Renal cortex interstitium (tissue), 11 donors: ENCODE data around the gene BRAP. TPM values are rescaled to one million over a fixed set of nuclear protein-coding genes. Genes with fewer than 3 reads are reported as not detected.
"Not testable (repeated sequence)": the region's sequence is repeated elsewhere in the genome, so short reads cannot be mapped to it uniquely, and the experiment has no call there.

Source experiments
- DNase-seq, 11 donors: peaks; one replicate each; pipeline ENCODE4 v3.0.0-alpha.2; 2013; ENCODE audit warnings: low read depth in 9 of 11, low spot score in 4 of 11; ENCODE audit errors: extremely low read depth in 1 of 11
- polyA plus RNA-seq, 3 donors: library from polyadenylated mRNA; unstranded; fragments of 120-200 nt; gene quantifications; one replicate each; pipeline ENCODE4 v1.2.1, GENCODE V29; 2013; ENCODE audit not compliant: insufficient read length in 3 of 3

Gene BRAP
- polyA plus RNA-seq, 3 donors: 19.0 to 20.5 (median 20.4) TPM

GRCh38 chr12:111687255-111687654, 1.5 kb upstream of the BRAP start:
- no peak for DNase-seq

DNA sequence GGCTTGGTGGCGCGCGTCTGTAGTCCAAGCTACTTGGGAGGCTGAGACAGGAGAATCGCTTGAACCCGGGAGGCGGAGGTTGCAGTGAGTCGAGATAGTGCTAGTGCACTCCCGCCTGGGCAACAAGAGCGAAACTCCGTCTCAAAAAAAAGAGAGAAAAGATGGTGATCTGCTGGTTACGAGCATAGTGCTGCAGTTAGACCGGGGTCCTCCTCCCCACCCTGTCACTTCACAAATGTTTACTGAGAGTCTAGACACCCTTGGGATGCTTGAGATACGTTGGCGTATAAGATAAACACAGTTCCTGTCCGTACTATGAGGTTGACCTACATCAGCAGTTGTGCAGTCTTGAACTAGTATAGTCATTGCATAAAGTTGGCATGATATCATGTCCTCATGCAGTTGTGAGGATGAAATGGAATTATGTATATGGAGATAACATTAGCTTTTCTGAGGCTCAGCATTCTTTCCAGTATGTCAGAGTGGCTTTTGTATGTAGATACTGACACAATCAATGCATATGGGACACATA, 884 bp upstream of the BRAP start:
- no peak for DNase-seq

DNA sequence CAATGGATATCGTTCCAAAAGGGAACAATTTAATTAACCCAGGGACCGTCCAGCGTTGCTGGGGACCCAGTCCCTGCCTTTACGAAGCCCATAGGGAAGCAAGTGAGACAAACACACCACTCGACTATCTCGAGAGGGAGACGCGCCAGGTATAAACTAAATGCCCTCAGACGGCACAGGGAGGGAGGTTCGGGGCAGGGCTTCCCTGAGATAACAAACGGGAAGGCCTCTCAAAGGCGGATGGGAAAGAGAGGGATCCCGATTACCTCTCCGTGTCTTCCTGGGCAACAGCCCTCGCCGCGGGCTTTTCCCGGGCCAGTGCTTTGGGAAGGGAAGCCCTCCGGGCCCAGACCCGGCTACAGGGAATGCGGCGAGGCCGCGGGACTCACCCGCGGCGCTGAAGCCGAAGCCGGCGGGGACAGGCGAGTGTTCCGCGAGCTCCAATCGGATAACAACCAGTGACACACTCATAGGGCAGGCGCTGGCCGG, 390 bp downstream of the BRAP start:
- DNase-seq: no peak

DNA sequence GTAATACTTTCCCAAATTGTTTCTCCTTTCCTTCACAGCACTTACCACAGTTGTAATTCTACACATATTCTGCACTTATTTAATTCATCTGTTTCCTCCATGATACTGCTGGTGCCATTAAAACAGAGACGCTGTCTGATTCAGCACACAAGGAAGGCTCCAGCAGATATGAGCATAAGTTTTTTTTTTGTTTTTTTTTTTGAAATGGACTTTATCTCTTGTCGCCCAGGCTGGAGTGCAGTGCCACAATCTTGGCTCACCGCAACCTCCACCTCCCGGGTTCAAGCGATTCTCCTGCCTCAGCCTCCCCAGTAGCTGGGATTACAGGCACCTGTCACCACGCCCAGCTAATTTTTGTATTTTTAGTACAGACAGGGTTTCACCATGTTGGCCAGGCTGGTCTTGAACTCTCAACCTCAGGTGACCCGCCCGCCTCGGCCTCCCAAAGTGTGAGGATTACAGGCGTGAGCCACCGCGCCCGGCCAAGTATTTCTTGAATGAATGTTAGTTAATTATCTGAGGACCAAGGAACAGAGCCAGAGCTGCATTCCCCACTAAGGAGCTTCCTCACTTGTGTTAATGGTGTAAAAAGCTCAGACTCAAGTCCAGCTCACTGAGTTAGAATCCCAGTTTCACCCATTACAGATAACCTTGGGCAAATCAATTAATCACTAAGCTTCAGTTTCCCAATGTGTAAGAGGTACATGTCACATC, 1.1 kb downstream of the BRAP start:
- not testable (repeated sequence) for DNase-seq

GRCh38 chr12:111677186-111677585, 8.6 kb downstream of the BRAP start:
- no peak for DNase-seq

GRCh38 chr12:111673503-111673902, 12.3 kb downstream of the BRAP start:
- DNase-seq: no peak

DNA sequence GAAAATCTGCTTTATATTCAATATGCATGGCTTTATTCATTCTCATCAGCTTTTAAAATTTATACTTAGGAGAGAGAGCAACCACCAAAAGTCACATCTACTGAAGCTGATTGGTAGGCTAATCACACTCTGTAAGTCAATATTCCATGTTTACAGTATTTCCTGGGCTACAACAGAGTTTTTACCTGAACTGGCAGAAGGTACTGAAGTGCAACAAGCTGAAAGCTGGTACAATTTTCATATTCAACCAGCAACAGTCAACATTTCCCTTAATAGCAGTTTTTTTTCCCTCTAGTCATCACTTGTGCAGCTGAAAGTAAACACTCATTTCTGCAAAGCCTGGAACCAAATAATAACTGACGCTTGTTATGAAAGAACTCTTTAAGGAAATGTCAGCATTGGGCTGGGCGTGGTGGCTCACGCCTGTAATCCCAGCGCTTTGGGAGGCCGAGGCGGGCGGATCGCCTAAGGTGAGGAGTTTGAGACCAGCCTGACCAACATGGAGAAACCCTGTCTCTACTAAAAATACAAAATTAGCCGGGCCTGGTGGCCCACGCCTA, 12.9 kb downstream of the BRAP start:
- DNase-seq: no peak

DNA sequence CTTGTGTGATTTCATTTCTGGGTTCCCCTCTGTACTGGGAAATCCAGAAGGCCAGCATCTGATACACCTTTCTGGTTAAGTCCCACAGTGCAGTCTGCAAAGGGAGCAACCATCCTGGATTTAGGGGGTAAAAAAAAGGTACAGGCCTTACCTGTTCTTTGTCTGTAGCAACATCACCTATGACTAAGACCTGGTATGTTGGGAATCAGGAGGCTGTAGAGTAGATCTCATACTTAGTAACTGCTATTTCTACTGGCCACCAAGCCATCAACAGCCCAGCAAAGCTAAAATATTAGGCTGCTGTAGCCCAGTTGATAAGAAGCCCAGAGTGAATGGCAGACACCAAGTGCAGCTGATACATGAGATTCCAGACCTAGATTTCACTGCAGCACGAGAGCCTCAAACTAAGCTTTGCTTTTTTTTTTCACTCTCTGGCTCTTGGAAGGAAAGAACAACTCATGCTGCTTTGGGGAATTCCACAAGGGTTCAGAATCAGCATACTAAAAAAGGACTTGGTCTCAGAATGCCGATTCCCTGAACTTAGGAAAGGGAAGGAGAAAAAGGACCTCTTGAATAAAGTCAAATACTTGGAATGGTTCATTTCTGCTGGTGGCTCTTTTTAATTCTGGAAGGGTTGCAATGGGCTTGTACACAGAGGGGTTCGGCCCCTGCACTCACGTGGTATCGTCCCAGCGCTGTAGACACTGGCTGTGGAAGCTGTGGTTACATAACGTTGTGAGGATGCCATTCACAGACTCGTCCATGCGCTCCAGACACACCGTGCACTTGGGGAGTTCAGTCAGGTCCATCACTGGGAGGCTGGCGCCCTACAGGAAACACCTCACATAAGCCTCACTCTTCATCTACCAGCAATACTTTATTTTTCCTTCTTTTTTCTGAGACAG, 20.5 kb downstream of the BRAP start:
- no peak for DNase-seq

DNA sequence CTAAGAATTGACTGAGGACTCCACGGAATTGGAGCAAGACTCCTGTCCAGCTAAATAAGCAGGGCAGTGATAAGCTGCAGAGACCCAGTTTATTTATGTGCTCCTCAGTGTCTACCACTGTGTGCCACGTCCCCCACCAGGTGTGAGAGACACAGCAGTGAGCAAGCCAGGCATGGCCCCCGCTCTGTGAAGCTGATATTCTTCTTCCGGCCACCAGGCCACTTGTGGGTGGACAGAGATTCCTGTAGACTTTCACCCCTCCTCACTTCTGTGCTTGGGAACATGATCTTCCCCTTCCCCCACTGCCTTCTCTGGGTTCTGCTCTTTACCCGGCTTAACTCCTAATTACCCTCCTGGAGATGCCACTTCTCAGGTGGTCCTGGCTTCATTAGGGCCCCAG, 21.3 kb downstream of the BRAP start:
- no peak for DNase-seq

GRCh38 chr12:111656016-111656415, 29.7 kb downstream of the BRAP start:
- no peak for DNase-seq

DNA sequence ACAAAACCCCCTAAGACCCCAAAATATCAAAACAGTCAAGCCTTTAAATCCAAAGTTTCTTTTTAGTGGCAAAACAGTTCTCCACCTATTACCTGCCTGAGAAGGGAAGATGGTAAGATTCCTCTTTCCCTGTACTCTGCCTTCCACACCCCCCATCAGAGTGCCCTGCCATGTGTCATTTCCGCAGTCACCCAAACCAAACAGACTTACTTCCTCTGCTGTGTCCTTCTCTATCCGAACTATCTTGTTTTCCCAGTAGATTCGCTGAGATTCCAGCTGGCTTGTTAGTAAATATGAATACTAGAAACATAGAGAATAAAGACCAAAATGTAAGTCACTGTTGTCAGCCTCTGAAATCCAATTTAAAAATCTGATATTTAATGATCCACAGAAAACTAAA, 30.4 kb downstream of the BRAP start:
- no peak for DNase-seq

DNA sequence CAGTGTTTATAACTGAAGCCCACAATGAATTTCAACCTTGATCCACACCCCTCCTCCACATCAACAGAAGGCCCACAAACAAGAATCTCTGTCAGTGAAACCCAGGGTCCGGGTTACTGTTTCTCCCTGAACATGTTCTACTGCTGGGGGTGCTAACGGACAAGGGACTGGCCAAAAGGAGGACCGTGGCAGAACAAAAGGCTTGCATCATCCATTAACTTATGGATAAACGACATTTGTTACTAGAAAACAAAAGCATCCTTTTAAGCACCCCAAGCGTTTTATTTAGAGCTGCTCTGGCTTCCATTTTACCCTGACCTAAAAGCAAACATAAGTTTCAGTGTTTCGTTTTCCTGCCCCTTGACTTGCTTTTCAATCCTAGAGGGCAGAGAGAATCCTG, 32.2 kb downstream of the BRAP start:
- no peak for DNase-seq

DNA sequence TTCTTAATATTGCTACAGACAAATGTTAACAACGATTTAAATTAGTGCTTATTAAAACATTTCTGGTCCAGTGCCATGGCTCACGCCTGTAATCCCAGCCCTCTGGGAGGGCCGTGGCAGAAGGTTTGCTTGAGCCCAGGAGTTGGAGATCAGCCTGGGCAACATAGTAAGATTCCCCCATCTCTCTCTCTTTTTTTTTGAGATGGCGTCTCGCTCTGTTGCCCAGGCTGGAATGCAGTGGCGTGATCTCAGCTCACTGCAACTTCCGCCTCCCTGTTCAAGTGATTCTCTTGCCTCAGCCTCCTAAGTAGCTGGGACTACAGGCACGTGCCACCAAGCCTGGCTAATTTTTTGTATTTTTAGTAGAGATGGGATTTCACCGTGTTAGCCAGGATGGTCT, 33.2 kb downstream of the BRAP start:
- not testable (repeated sequence) for DNase-seq

- DNase-seq: no peak
Measured at GRCh38 chr12:111650912-111651311, 34.8 kb downstream of the BRAP start.

DNA sequence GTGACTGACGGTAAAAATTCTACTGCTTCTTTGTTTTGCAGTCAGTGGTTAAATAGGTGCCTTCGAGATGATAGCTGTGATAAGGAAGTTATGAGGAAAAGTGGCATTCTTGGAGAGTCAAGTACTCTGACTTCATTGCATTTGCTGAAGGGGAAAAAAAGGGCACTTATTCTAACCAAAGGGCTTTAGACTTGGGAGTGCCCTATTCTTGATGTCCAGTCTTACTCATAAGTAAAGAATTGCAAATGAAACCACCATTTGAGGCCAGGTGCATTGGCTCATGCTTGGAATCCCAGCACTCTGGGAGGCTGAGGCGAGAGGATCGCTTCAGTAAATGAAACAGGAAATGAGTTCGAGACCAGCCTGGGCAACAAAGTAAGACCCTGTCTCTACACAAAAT, 40.3 kb downstream of the BRAP start:
- no peak for DNase-seq

DNA sequence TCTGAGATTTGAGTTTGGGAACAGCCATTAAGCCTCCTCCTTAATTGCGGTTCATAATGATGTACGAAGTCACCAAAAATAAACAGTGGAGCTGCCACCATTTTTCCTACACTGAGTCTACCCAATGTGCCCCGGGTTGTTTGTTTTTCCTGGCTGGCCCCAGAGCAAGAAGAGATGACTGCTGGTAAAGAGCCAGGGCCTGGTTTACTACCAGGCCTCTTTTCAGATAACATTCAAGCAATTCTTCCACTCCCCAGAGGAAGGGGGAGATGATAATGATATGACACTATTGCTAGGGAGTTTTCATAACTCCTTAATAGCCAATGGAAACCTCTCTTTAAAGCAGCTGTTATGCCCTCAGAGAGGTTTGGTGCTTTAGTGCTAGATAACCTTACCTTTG, 42.3 kb downstream of the BRAP start:
- DNase-seq: no peak

GRCh38 chr12:111642681-111643426, 42.9 kb downstream of the BRAP start:
- no peak for DNase-seq

DNA sequence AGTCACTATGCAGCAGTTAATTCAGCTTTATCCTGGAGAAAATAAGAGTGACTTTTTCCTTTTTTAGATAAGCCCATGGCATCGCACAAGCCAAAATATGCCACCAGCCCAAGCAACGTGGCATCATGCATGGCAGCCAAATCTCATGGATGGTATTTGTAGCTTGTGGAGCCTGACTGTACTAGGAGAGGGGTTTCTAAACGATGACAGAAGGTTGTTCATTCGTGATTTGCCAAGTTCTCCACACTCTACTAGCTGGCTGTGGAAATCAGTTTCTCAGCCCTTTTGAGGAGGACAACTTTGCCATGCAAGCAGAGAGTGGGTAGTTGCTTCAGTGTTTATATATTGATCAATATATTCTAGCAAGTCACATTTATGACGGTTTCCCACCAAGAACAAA, 45.2 kb downstream of the BRAP start:
- DNase-seq: no peak

DNA sequence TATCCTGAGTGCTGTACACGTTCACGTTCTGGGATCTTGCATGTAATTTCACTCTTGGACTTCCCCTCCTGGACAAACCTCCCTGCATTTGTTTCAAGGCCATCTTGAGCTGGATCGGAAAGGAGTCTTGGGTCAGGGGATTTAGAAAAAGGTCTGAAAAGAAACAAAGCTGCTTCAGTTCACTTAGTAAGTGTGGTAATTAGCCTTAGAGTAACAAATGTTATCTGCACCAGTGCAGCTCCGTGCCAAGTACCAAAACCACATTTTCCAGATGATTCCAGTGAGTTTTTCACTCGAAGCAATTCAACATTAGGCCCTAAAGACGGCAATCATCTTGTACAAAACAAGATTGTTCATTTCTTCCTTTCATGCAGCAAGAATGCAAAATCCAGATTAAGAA, 47.2 kb downstream of the BRAP start:
- DNase-seq: no peak
